Calu3 (cell line): ENCODE data around the gene COG3. TPM values are rescaled to one million over a fixed set of nuclear protein-coding genes. Genes with fewer than 3 reads are reported as not detected.

Experiments used
- Bru-seq: library from RNA; stranded (reverse); fragments of 400-500 nt; gene quantifications from one replicate; lab custom pipeline; 2021; lab: Mats Ljungman, UMichigan
- BruChase-seq, 2 experiments: library from RNA; stranded (reverse); fragments of 400-500 nt; gene quantifications; one replicate each; lab custom pipeline; 2021; lab: Mats Ljungman, UMichigan
- BruUV-seq: library from RNA; stranded (reverse); fragments of 400-500 nt; replicated peaks from 2 replicates; lab custom pipeline; 2021; lab: Mats Ljungman, UMichigan
- CTCF ChIA-PET: fragments of 300-600 bp; sonication (Branson Sonifier 250); formaldehyde crosslinking; loops from one replicate; lab custom pipeline; 2022; ENCODE audit warnings: antibody characterized with exemption; lab: Charles Lee
- DNase-seq: peaks from one replicate; pipeline ENCODE4 v3.0.0; 2022
- H3K27ac Mint-ChIP-seq: one replicate; pipeline ENCODE4 v1.8.0; 2022; ENCODE audit warnings: mixed read lengths; ENCODE audit not compliant: unreplicated experiment
- H3K27me3 Mint-ChIP-seq: one replicate; pipeline ENCODE4 v1.8.0; 2022; ENCODE audit warnings: mixed read lengths; ENCODE audit not compliant: unreplicated experiment
- H3K36me3 Mint-ChIP-seq: one replicate; pipeline ENCODE4 v1.8.0; 2022; ENCODE audit warnings: mild to moderate bottlenecking, moderate library complexity, mixed read lengths; ENCODE audit not compliant: insufficient read depth, unreplicated experiment
- H3K4me1 Mint-ChIP-seq: one replicate; pipeline ENCODE4 v1.8.0; 2022; ENCODE audit warnings: mild to moderate bottlenecking, low read depth, mixed read lengths; ENCODE audit not compliant: unreplicated experiment
- H3K4me3 Mint-ChIP-seq: one replicate; pipeline ENCODE4 v1.8.0; 2022; ENCODE audit warnings: mild to moderate bottlenecking, low read depth, moderate library complexity, mixed read lengths; ENCODE audit not compliant: unreplicated experiment
- H3K9me3 Mint-ChIP-seq: one replicate; pipeline ENCODE4 v1.8.0; 2022; ENCODE audit warnings: low read depth, mixed read lengths; ENCODE audit not compliant: unreplicated experiment
- CTCF ChIP-seq: fragments of 200-600 bp; IDR thresholded peaks from one replicate; pipeline ENCODE4 v1.8.0; 2022; ENCODE audit warnings: antibody characterized with exemption; ENCODE audit not compliant: unreplicated experiment
- intact Hi-C: fragments of 100-400 bp; cut with micrococcal nuclease; formaldehyde crosslinking; loops from one replicate; pipeline ENCODE4 v1.10.0; 2022; ENCODE audit not compliant: unreplicated experiment
- long read RNA-seq: library from polyadenylated mRNA; stranded (forward); transcript quantifications from one replicate; pipeline ENCODE4 v2.0.0, GENCODE V29; 2022
- total RNA-seq: library from RNA; stranded (reverse); gene quantifications from 2 replicates; pipeline ENCODE4 v1.2.3, GENCODE V29; 2022

The COG3 gene, protein sequence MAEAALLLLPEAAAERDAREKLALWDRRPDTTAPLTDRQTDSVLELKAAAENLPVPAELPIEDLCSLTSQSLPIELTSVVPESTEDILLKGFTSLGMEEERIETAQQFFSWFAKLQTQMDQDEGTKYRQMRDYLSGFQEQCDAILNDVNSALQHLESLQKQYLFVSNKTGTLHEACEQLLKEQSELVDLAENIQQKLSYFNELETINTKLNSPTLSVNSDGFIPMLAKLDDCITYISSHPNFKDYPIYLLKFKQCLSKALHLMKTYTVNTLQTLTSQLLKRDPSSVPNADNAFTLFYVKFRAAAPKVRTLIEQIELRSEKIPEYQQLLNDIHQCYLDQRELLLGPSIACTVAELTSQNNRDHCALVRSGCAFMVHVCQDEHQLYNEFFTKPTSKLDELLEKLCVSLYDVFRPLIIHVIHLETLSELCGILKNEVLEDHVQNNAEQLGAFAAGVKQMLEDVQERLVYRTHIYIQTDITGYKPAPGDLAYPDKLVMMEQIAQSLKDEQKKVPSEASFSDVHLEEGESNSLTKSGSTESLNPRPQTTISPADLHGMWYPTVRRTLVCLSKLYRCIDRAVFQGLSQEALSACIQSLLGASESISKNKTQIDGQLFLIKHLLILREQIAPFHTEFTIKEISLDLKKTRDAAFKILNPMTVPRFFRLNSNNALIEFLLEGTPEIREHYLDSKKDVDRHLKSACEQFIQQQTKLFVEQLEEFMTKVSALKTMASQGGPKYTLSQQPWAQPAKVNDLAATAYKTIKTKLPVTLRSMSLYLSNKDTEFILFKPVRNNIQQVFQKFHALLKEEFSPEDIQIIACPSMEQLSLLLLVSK
- total RNA-seq (18.4 and 21.6 TPM in 2 replicates), Bru-seq, nascent RNA (percentile 83 among the genes with signal in this experiment), BruChase-seq, experiment 1, labeled RNA remaining after a 6-hour chase (percentile 71 among the genes with signal in this experiment), BruChase-seq, experiment 2, labeled RNA remaining after a 2-hour chase (percentile 76 among the genes with signal in this experiment)
- long read RNA-seq, full-length matches to known transcripts, result 7 of 15 reads
- long read RNA-seq, partial matches to known transcripts, result 3 of 15 reads
- long read RNA-seq, other reads (novel, unspliced or antisense), result 5 of 15 reads

- intact Hi-C loops, result loop anchor here (5.0 kb wide), 1 partner anchor 48 kb away; the partner anchor contains the start of gene SLC25A30
- Mint-ChIP-seq H3K4me3 (peak within 1 kb of the TSS; percentile 85), H3K4me1 (peaks cover 11% of the 10 kb centered on the region), H3K36me3 (peaks cover 27% of the 10 kb centered on the region), H3K27me3 (no peaks in the 10 kb centered on the region), H3K9me3 (no peaks in the 10 kb centered on the region), H3K27ac (peak within 1 kb of the TSS; percentile 81)
- no TSS peak for BruUV-seq
- no peak for TF ChIP-seq CTCF
- DNase-seq, result peak; percentile 92
- CTCF ChIA-PET, result interaction anchor here (0.7 kb wide), 1 partner anchor 1324 kb away, joined by 3 read pairs; no protein-coding TSS in a partner anchor
Measured at GRCh38 chr13:45464687-45465453, at the start of gene COG3. COG3 (plus strand) TSS chr13:45464939; CDS start chr13:45465037, 98 bp downstream.

DNA sequence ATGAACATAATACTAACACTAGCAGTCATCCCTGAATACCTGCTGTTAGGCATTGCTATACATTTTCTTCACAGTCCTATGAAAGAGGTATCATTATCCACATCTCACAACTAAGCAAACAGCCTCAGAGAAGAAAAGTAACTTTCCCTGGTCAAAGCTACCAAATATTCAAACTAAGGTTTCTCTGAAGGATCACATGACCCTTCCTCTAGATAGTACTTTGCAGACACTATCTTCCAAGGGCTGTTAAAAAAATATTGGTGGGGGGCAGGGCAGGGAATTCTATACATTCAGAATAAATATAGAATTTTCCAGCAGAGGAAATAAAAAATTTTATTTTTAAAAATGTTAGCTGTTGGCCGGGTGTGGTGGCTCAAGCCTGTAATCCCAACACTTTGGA, 49.6 kb upstream of the COG3 start:
- no peak for TF ChIP-seq CTCF
- H3K36me3 Mint-ChIP-seq, result peaks cover 32% of the 10 kb centered on the region
- intact Hi-C loops, result loop anchor here (5.0 kb wide), 1 partner anchor 52 kb away; no protein-coding TSS in a partner anchor
- DNase-seq, result no peak
- H3K27me3 Mint-ChIP-seq, result no peaks in the 10 kb centered on the region
- CTCF ChIA-PET, result no interaction called here
- H3K4me3 Mint-ChIP-seq, result peak overlapping the region; percentile 71
- no peaks in the 10 kb centered on the region for H3K9me3 Mint-ChIP-seq
- H3K4me1 Mint-ChIP-seq, result peaks cover 16% of the 10 kb centered on the region
- H3K27ac Mint-ChIP-seq, result peak overlapping the region; percentile 91
- BruUV-seq, result TSS peak; percentile 5

DNA sequence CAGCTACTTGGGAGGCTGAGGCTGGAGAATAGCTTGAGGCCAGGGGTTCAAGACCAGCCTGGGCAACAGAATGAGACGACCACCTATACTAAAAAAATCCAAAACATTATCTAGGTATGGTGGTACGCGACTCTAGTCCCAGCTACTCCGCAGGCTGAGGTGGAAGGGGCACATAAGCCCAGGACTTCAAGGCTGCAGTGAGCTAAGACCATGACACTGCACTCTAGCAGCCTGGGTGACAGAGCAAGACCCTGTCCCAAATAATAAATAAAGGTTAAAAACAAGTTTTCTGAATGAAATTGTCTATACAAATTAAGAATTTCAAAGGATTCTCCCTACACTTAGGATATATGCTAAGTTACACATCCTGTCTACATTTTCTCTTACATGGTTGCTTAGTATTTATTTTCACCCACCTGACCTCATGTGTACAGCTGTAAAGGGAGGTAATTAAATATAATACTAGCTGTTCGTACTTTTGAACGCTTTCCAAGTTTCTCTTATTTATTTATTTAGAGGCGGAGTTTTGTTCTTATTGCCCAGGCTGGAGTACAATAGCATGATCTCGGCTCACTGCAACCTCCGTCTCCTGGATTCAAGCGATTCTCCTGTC, 48.1 kb upstream of the COG3 start:
- Mint-ChIP-seq H3K4me1 (peaks cover 16% of the 10 kb centered on the region), H3K9me3 (no peaks in the 10 kb centered on the region), H3K27me3 (no peaks in the 10 kb centered on the region), H3K27ac (peak overlapping the region; percentile 92), H3K4me3 (peak overlapping the region; percentile 80), H3K36me3 (peaks cover 32% of the 10 kb centered on the region)
- CTCF ChIA-PET, result no interaction called here
- no peak for DNase-seq
- intact Hi-C loops, result loop anchor here (5.0 kb wide), 1 partner anchor 51 kb away; no protein-coding TSS in a partner anchor
- BruUV-seq, result no TSS peak
- no peak for TF ChIP-seq CTCF
